HCT116 (cell line): ENCODE measurements around the gene SLC30A9. TPM values are rescaled to one million over a fixed set of nuclear protein-coding genes. Genes with fewer than 3 reads are reported as not detected.

ENCODE experiments used
- ATAC-seq: fragments of 200-7000 bp; cut with Tn5 transposase; 2 replicates; pipeline ENCODE4 v1.9.1; 2020; ENCODE audit warnings: mild to moderate bottlenecking, moderate library complexity
- BruUV-seq: library from RNA; stranded (reverse); fragments of 400-500 nt; replicated peaks from 2 replicates; lab custom pipeline; 2021; lab: Mats Ljungman, UMichigan
- CTCF ChIA-PET: fragments of 300-600 bp; sonication (Branson Sonifier 250); formaldehyde crosslinking; loops from one replicate; lab custom pipeline; 2021; ENCODE audit warnings: antibody characterized with exemption; lab: Charles Lee
- POLR2A ChIA-PET: fragments of 300-600, 350-600 bp; sonication (Branson Sonifier 250); formaldehyde crosslinking; loops from one replicate; lab custom pipeline; 2021; ENCODE audit warnings: antibody characterized with exemption; lab: Charles Lee
- RAD21 ChIA-PET, 2 experiments: fragments of 300-600 bp; sonication (Branson Sonifier 250); formaldehyde crosslinking; loops; one replicate each; lab custom pipeline; 2023; ENCODE audit warnings: low total read pairs in 2 of 2; ENCODE audit not compliant: uncharacterized antibody in 2 of 2, unreplicated experiment in 2 of 2, low non-redundant PET in 1 of 2; lab: Charles Lee
- DNase-seq: peaks from one replicate; pipeline ENCODE4 v3.0.0-alpha.2; 2010; ENCODE audit warnings: low read depth, low spot score
- H2AFZ ChIP-seq: fragments of 200-600 bp; shearing (Covaris generic), sonication (generic); 2 replicates; pipeline ENCODE4 v1.6.1; 2017; ENCODE audit warnings: low read depth, mixed run types, mixed read lengths, antibody characterized with exemption, low read length; ENCODE audit not compliant: poor library complexity, severe bottlenecking
- H3K27ac ChIP-seq: 2 replicates; pipeline ENCODE4 v1.5.1; 2012; ENCODE audit warnings: low read depth, low read length
- H3K27me3 ChIP-seq: fragments of 200-600 bp; sonication (generic); 2 replicates; pipeline ENCODE4 v1.6.1; 2016; ENCODE audit warnings: mixed run types, low read length, mixed read lengths; ENCODE audit not compliant: insufficient read depth
- H3K36me3 ChIP-seq, 2 experiments: fragments of 200-500 bp in 1 of 2; fragments of 200-600 bp in 1 of 2; sonication (Bioruptor generic) in 1 of 2; sonication (generic) in 1 of 2; 2 replicates each; pipeline versions ENCODE4 v1.5.1 to v1.6.1; 2014 to 2016; ENCODE audit warnings: low read length in 2 of 2, inconsistent platforms in 1 of 2, mixed read lengths in 1 of 2, mixed run types in 1 of 2; ENCODE audit not compliant: insufficient read depth in 2 of 2, control insufficient read depth in 1 of 2
- H3K4me1 ChIP-seq, 2 experiments: fragments of 200-600 bp in 1 of 2; sonication (generic) in 1 of 2; 2 replicates each; pipeline versions ENCODE4 v1.5.1 to v1.6.1; 2012 to 2017; ENCODE audit warnings: low read length in 2 of 2, inconsistent platforms in 1 of 2, mild to moderate bottlenecking in 1 of 2, mixed read lengths in 1 of 2, mixed run types in 1 of 2, moderate library complexity in 1 of 2; ENCODE audit not compliant: insufficient read depth in 2 of 2, control insufficient read depth in 1 of 2
- H3K4me2 ChIP-seq: fragments of 200-600 bp; sonication (generic); 2 replicates; pipeline ENCODE4 v1.6.1; 2017; ENCODE audit warnings: mixed run types, low read length, mixed read lengths
- H3K4me3 ChIP-seq, 2 experiments: fragments of 200-600 bp in 1 of 2; sonication (generic) in 1 of 2; replicated peaks in 1 of 2; 2 replicates each; pipeline ENCODE4 v1.5.1; 2011 to 2016; ENCODE audit warnings: low read length in 2 of 2, control low read depth in 1 of 2, low read depth in 1 of 2, mild to moderate bottlenecking in 1 of 2, mixed read lengths in 1 of 2, mixed run types in 1 of 2
- H3K79me2 ChIP-seq: fragments of 200-600 bp; sonication (generic); 2 replicates; pipeline ENCODE4 v1.6.1; 2017; ENCODE audit warnings: mild to moderate bottlenecking, mixed run types, low read length, moderate library complexity, mixed read lengths; ENCODE audit not compliant: insufficient read depth
- H3K9ac ChIP-seq: fragments of 200-600 bp; sonication (generic); 2 replicates; pipeline ENCODE4 v1.6.1; 2016; ENCODE audit warnings: low read length, mixed read lengths
- H3K9me2 ChIP-seq: fragments of 200-600 bp; sonication (generic), shearing (Covaris generic); 2 replicates; pipeline ENCODE4 v1.6.1; 2017; ENCODE audit warnings: mixed run types, mild to moderate bottlenecking, moderate library complexity; ENCODE audit not compliant: insufficient read depth
- H3K9me3 ChIP-seq, 2 experiments: fragments of 200-500 bp in 1 of 2; fragments of 200-600 bp in 1 of 2; sonication (Bioruptor generic) in 1 of 2; sonication (generic) in 1 of 2; 2 replicates each; pipeline ENCODE4 v1.6.1; 2014 to 2017; ENCODE audit warnings: low read length in 2 of 2, mixed read lengths in 2 of 2, inconsistent platforms in 1 of 2, low read depth in 1 of 2, mild to moderate bottlenecking in 1 of 2, mixed run types in 1 of 2, moderate library complexity in 1 of 2; ENCODE audit not compliant: control insufficient read depth in 1 of 2, insufficient read depth in 1 of 2
- H4K20me1 ChIP-seq: fragments of 200-600 bp; sonication (generic), shearing (Covaris generic); 2 replicates; pipeline ENCODE4 v1.6.1; 2017; ENCODE audit warnings: mixed run types, mild to moderate bottlenecking, moderate library complexity; ENCODE audit not compliant: insufficient read depth
- ATF3 ChIP-seq: IDR thresholded peaks from 2 replicates; pipeline ENCODE4 v1.6.1; 2012
- CBX3 ChIP-seq: IDR thresholded peaks from 2 replicates; pipeline ENCODE4 v1.6.1; 2012; ENCODE audit warnings: low read depth
- EGR1 ChIP-seq: IDR thresholded peaks from 2 replicates; pipeline ENCODE4 v1.6.1; 2012; ENCODE audit warnings: low read depth
- EZH2phosphoT487 ChIP-seq: fragments of 200-600 bp; IDR thresholded peaks from 2 replicates; pipeline ENCODE4 v1.6.1; 2018; ENCODE audit warnings: antibody characterized with exemption, borderline replicate concordance
- FOSL1 ChIP-seq: IDR thresholded peaks from 2 replicates; pipeline ENCODE4 v1.6.1; 2012; ENCODE audit warnings: low read depth
- JUND ChIP-seq: IDR thresholded peaks from 2 replicates; pipeline ENCODE4 v1.6.1; 2012
- MAX ChIP-seq: IDR thresholded peaks from 2 replicates; pipeline ENCODE4 v1.6.1; 2012
- POLR2A ChIP-seq: IDR thresholded peaks from 2 replicates; pipeline ENCODE4 v1.7.0; 2011; ENCODE audit warnings: borderline replicate concordance; ENCODE audit not compliant: insufficient read depth, insufficient read length; ENCODE audit errors: extremely low read depth
- POLR2AphosphoS5 ChIP-seq: IDR thresholded peaks from 2 replicates; pipeline ENCODE4 v1.6.1; 2011; ENCODE audit warnings: mild to moderate bottlenecking, low read depth, low read length, moderate library complexity
- REST ChIP-seq: IDR thresholded peaks from 2 replicates; pipeline ENCODE4 v1.6.1; 2012; ENCODE audit warnings: low read depth
- SIN3A ChIP-seq: IDR thresholded peaks from 2 replicates; pipeline ENCODE4 v1.6.1; 2012; ENCODE audit warnings: low read depth
- SP1 ChIP-seq: IDR thresholded peaks from 2 replicates; pipeline ENCODE4 v1.6.1; 2012; ENCODE audit warnings: low read depth
- YY1 ChIP-seq: IDR thresholded peaks from 2 replicates; pipeline ENCODE4 v1.6.1; 2011; ENCODE audit warnings: low read length, low read depth, moderate library complexity, mild to moderate bottlenecking; ENCODE audit not compliant: insufficient replicate concordance; ENCODE audit errors: extremely low read depth
- ZBTB33 ChIP-seq: IDR thresholded peaks from 2 replicates; pipeline ENCODE4 v1.6.1; 2011; ENCODE audit warnings: mild to moderate bottlenecking, low read length, moderate library complexity; ENCODE audit not compliant: insufficient replicate concordance; ENCODE audit errors: extremely low read depth
- ZNF274 ChIP-seq: fragments of 200-500 bp; sonication (Bioruptor generic); IDR thresholded peaks from 2 replicates; pipeline ENCODE4 v1.6.1; 2014; ENCODE audit warnings: mild to moderate bottlenecking, low read depth, low read length, inconsistent platforms
- intact Hi-C: fragments of 100-400 bp; cut with micrococcal nuclease; formaldehyde crosslinking; loops from 2 replicates; pipeline ENCODE4 v1.10.0; 2022
- total RNA-seq: library from RNA; stranded (reverse); gene quantifications from one replicate; pipeline ENCODE4 v1.2.1, GENCODE V29; 2021; ENCODE audit not compliant: unreplicated experiment

Gene SLC30A9
- total RNA-seq, 1 experiment from 2014 or later, result 67.4 TPM

DNA sequence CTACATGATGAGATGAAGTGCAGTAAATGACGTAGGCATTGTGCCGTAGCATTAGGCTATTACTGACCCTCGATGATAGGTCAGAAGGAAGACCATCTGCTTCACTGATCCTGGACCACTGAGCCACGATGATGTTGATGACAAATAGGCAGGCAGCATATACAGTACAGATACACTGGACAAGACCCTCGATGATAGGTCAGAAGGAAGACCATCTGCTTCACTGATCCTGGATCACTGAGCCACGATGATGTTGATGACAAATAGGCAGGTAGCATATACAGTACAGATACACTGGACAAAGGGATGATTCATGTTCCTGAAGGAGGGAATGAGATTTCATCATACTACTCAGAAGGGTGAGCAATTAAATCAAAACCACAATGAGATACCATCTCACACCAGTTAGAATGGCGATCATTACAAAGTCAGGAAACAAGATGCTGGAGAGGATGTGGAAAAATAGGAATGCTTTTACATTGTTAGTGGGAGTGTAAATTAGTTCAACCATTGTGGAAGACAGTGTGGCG lies 111.2 kb downstream of the SLC30A9 start:
- ATAC-seq (peak; percentile 64; the same call in 1 of the 2 replicates), DNase-seq (peak; percentile 21)
- Histone ChIP-seq H3K4me1 (no peaks in the 10 kb centered on the region), H2AFZ (no peak overlapping the region), H3K36me3 (no peaks in the 10 kb centered on the region), H3K9ac (no peak overlapping the region), H4K20me1 (no peaks in the 10 kb centered on the region), H3K79me2 (no peaks in the 10 kb centered on the region), H3K27me3 (no peaks in the 10 kb centered on the region), H3K4me3 (no peak overlapping the region), H3K9me2 (no peaks in the 10 kb centered on the region), H3K27ac (no peak overlapping the region), H3K4me2 (no peak overlapping the region), H3K9me3 (no peaks in the 10 kb centered on the region)
- ChIA-PET RAD21 (no interaction called here), POLR2A (no interaction called here), CTCF (no interaction called here)
- intact Hi-C loops, result no loop called here
- BruUV-seq, result no TSS peak
- TF ChIP-seq ZNF274 (no peak), POLR2A (no peak), JUND (0 out of 2 replicates have a peak, but pooled peaks have one; percentile 18), ATF3 (no peak)

- Histone ChIP-seq H3K36me3 (no peaks in the 10 kb centered on the region), H3K27me3 (peaks cover 6% of the 10 kb centered on the region; the same call in 1 of the 2 replicates), H3K9me2 (no peaks in the 10 kb centered on the region), H3K9ac (no peak overlapping the region), H3K4me2 (no peak overlapping the region), H3K4me3 (no peak overlapping the region), H3K4me1 (no peaks in the 10 kb centered on the region), H3K9me3 (no peaks in the 10 kb centered on the region), H3K27ac (no peak overlapping the region), H3K79me2 (no peaks in the 10 kb centered on the region), H4K20me1 (no peaks in the 10 kb centered on the region), H2AFZ (no peak overlapping the region)
- ATAC-seq, result no peak
- BruUV-seq, result no TSS peak
- intact Hi-C loops, result no loop called here
- no peak for DNase-seq
- ChIA-PET CTCF (no interaction called here), RAD21 (no interaction called here), POLR2A (no interaction called here)
- TF ChIP-seq ZNF274 (no peak), REST (no peak), FOSL1 (no peak), EGR1 (no peak), YY1 (no peak), POLR2AphosphoS5 (no peak), EZH2phosphoT487 (no peak), SP1 (no peak), SIN3A (no peak), MAX (no peak), ZBTB33 (no peak), POLR2A (no peak), CBX3 (no peak)
These were observed 114.2 kb downstream of the SLC30A9 start for GRCh38 chr4:42104521-42104920.
